ENCODE measurements around the gene SDCBP2.

- TF ChIP-seq NR3C1 (IDR thresholded peaks at IDR 0.05) = no peak
- TF ChIP-seq NFE2L2 (conservative IDR thresholded peaks at IDR 0.05; ENCODE audit: low read length) = no peak
- no peak for TF ChIP-seq CBX8 (IDR thresholded peaks at IDR 0.05)
- no peak for TF ChIP-seq RFX5 (IDR thresholded peaks at IDR 0.05)
- no peak for TF ChIP-seq CTCF (IDR thresholded peaks at IDR 0.05)
- no peak for TF ChIP-seq BCL3 (IDR thresholded peaks at IDR 0.05)
- TF ChIP-seq POLR2A (IDR thresholded peaks at IDR 0.05; ENCODE audit: low read length) = no peak
- no peak for TF ChIP-seq HDAC2 (IDR thresholded peaks at IDR 0.05)
- no peak for TF ChIP-seq KDM5A (IDR thresholded peaks at IDR 0.05)
- TF ChIP-seq RCOR1 (IDR thresholded peaks at IDR 0.05; ENCODE audit: low read depth, low read length) = no peak
- TF ChIP-seq CHD4 (IDR thresholded peaks at IDR 0.05; ENCODE audit: borderline replicate concordance) = no peak
Measured at GRCh38 chr20:1306316-1307135, 22.4 kb downstream of the SDCBP2 start.
